Kidney epithelial cell (primary cell): ENCODE data around the gene ARHGAP6. TPM values are rescaled to one million over a fixed set of nuclear protein-coding genes. Genes with fewer than 3 reads are reported as not detected.

ENCODE experiments used
- DNase-seq: peaks from one replicate; pipeline ENCODE4 v3.0.0-alpha.2; 2010; ENCODE audit warnings: low read depth
- H3K27me3 ChIP-seq: 2 replicates; pipeline ENCODE4 v1.6.0; 2011; ENCODE audit warnings: low read length; ENCODE audit not compliant: control insufficient read depth, insufficient read depth
- H3K36me3 ChIP-seq: 2 replicates; pipeline ENCODE4 v1.5.1; 2011; ENCODE audit warnings: low read length; ENCODE audit not compliant: control insufficient read depth, insufficient read depth
- H3K4me3 ChIP-seq: 2 replicates; pipeline ENCODE4 v1.5.1; 2011; ENCODE audit warnings: low read depth, mild to moderate bottlenecking, control low read depth, low read length
- CTCF ChIP-seq: IDR thresholded peaks from 2 replicates; pipeline ENCODE4 v1.5.1; 2011; ENCODE audit warnings: mild to moderate bottlenecking, moderate library complexity, low read length, control low read depth, inconsistent platforms; ENCODE audit not compliant: insufficient read depth, poor library complexity, severe bottlenecking
- total RNA-seq: library from RNA; depleted of rRNA; stranded (reverse); fragments of >200 nt; gene quantifications from 2 replicates; pipeline ENCODE4 v1.2.3, GENCODE V29; 2015

ARHGAP6 gene
- total RNA-seq, 1 donor from 2014 or later = 1.7 TPM

DNA sequence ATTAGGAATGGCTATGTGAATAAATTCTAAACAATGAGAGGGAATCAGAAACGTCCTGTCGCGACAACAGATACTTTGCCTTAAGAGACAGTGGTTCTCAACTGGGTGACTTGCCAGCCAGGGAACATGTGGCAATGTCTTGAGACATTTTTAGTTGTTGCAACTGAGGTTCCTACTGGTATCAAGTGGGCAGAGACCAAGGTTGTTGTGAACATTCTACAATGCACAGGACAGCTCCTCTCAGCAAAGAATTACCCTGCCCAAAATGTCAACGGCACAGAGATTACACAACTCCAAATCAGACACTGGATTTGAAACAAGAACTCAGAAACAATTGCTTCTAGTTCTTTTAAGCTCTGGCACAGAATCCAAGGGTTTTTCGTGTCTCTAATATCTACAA, 128.6 kb downstream of the ARHGAP6 start:
- Histone ChIP-seq H3K27me3 (no peaks in the 10 kb centered on the region), H3K36me3 (no peaks in the 10 kb centered on the region), H3K4me3 (no peak overlapping the region)
- no peak for TF ChIP-seq CTCF
- no peak for DNase-seq

DNA sequence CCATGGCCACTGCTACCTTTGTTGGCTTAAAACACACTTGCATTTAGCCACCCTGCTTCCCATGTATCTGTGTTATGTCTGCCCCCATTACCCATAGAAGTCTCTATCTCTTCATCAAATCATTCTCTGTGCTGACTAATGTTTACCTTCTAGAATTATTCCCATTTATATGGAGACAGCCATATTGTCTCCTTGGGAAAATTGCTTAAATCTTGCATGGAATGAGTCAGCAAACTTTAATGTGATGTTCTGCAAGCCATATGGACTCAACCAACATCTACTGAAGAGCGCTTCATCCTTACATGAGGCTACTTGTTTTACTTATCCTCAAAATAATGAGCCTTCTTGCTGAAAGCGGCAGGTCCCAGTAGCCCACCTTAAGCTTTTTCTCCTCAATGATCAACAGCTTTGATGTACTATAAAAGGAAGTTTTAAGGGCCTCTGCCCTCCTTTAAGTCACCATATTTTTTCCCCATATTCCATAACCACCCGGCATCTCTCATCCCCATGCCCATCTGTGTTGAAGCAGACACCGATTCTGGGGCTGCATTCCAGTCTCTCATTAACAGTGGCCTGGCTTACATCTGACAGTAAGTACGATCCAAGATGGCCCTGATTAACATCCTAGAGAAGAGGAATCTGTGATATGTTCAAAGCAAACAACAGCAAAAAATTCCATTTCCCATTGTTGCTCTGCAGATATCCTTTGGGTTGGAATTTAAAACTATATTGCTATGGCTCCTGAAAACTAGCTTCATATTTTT, 130.4 kb downstream of the ARHGAP6 start:
- no peaks in the 10 kb centered on the region for H3K36me3 ChIP-seq
- no peak for TF ChIP-seq CTCF
- H3K4me3 ChIP-seq = no peak overlapping the region
- H3K27me3 ChIP-seq = no peaks in the 10 kb centered on the region
- no peak for DNase-seq

- TF ChIP-seq CTCF = peak; percentile 59
- H3K27me3 ChIP-seq = no peaks in the 10 kb centered on the region
- H3K36me3 ChIP-seq = no peaks in the 10 kb centered on the region
- peak; percentile 44 for DNase-seq
- H3K4me3 ChIP-seq = no peak overlapping the region
Measured at GRCh38 chrX:11533199-11533651, 132.5 kb downstream of the ARHGAP6 start.

DNA sequence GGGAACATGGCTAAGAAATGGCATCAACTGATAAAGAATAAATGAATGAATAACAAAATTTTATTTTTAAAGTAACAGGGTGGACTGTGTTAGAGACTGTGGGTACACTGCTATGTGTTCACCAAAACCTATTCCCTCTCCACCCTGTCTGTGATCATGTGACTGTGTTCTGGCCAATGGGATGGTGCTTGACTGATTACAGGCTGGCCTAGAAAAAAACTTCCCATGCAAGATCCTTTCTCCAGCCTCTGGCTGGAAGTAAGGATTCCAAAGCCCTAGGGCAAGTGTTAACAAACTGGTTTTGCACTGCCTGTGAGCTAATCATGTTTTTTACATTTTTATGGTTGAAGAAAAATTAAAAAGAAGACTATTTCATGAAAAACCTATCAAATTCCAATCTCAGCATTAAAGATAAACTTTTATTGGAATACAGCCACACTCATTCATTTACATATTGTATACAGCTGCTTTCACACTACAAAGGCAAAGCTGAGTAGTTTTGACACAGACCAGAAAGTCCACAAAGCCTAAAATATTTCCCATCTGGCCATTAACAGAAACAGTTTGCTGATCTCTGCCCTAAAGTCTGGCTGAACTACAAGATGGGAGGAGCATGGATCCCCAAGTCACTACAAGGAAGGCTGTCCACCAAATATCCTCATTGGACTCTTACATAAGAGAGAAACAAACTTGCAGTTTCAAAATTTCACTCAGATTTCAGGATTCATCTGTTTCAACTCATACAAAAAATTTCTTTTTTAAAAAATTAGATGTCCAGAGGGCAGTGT, 133.2 kb downstream of the ARHGAP6 start:
- Histone ChIP-seq H3K36me3 (no peaks in the 10 kb centered on the region), H3K4me3 (no peak overlapping the region), H3K27me3 (no peaks in the 10 kb centered on the region)
- no peak for TF ChIP-seq CTCF
- DNase-seq = no peak

DNA sequence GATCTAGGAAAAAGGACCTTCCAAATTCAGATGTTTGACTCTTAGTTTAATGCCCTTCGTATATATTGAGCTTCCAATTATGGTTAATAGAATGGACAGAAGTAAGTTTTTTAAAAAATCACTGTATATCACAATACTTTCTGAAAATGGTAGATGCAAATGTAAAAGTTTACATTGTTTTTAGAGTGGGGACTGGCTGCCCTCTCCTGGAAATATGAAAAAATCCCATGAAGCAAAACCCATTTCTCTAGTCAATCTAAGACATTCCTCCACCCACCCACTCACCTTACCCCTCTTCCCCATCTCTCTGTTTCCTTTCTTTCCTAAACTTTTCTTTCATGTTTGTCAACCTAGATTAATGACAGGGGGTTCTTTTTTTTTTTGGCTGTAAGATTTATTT, 134.5 kb downstream of the ARHGAP6 start:
- H3K4me3 ChIP-seq = no peak overlapping the region
- no peaks in the 10 kb centered on the region for H3K27me3 ChIP-seq
- no peak for TF ChIP-seq CTCF
- no peak for DNase-seq
- no peaks in the 10 kb centered on the region for H3K36me3 ChIP-seq
